Neuron (in vitro differentiated cells): Measurements from ENCODE around the gene OSBPL3.

Experiments used
- H2AFZ ChIP-seq: one replicate; pipeline ENCODE4 v1.6.1; 2013; ENCODE audit warnings: low read depth, mild to moderate bottlenecking, inconsistent platforms, low read length, moderate library complexity
- H3K27me3 ChIP-seq: one replicate; pipeline ENCODE4 v1.6.1; 2013; ENCODE audit warnings: low read length; ENCODE audit not compliant: insufficient read depth
- H3K36me3 ChIP-seq: one replicate; pipeline ENCODE4 v1.6.1; 2013; ENCODE audit warnings: low read length; ENCODE audit not compliant: insufficient read depth
- H3K4me1 ChIP-seq: one replicate; pipeline ENCODE4 v1.6.1; 2013; ENCODE audit warnings: low read length; ENCODE audit not compliant: insufficient read depth
- H3K4me3 ChIP-seq: 2 replicates; pipeline ENCODE4 v1.5.1; 2013; ENCODE audit warnings: mild to moderate bottlenecking, low read length, moderate library complexity
- H3K9me3 ChIP-seq: one replicate; pipeline ENCODE4 v1.6.1; 2013; ENCODE audit warnings: low read length

Gene OSBPL3

DNA sequence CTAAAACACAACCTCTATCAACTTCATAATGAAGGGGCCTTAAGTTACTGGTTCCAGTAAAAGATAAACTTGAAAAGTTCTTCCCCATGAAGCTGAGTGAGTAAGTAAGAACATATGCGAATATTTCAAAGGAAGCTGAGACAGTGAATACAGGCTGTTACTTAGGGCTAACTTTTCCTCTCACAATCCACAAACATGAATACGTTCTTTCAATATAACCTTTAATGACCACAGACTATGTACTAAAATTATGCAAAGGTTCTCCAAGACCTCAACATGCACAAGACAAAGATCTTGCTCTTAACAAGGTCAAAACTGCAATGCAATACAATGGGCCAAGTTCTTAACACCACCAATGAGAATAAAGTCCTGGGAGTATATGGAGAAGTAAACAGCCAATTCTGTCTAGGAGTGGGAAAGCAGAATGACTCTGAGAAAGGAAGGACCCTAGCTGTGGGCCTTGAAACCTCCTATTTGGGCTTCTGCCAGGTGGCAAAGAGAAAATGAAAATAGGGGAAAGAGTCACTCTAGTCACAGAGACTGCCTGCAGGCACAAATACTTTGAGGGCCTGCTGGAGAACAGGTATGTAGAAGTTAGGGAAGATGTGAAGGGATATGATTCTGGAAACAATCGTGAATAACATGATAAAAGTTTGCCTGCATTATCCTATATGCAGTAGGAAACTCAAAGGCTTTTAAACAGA lies 43.7 kb downstream of the OSBPL3 start:
- H3K4me3 ChIP-seq = no peak overlapping the region
- no peaks in the 10 kb centered on the region for H3K9me3 ChIP-seq
- peaks cover 23% of the 10 kb centered on the region for H3K4me1 ChIP-seq
- H3K36me3 ChIP-seq = no peaks in the 10 kb centered on the region
- no peaks in the 10 kb centered on the region for H3K27me3 ChIP-seq
- no peak overlapping the region for H2AFZ ChIP-seq

- Histone ChIP-seq H3K4me3 (peak overlapping the region; percentile 35), H3K4me1 (peaks cover 22% of the 10 kb centered on the region), H3K36me3 (no peaks in the 10 kb centered on the region), H3K27me3 (no peaks in the 10 kb centered on the region), H3K9me3 (peaks cover 2% of the 10 kb centered on the region), H2AFZ (no peak overlapping the region)
Observed at GRCh38 chr7:24933298-24933697, 46.7 kb downstream of the OSBPL3 start.

GRCh38 chr7:24932815-24933214 lies 47.2 kb downstream of the OSBPL3 start:
- Histone ChIP-seq H3K4me1 (peaks cover 22% of the 10 kb centered on the region), H3K4me3 (peak overlapping the region; percentile 35), H3K36me3 (no peaks in the 10 kb centered on the region), H2AFZ (peak overlapping the region; percentile 58), H3K27me3 (no peaks in the 10 kb centered on the region), H3K9me3 (peaks cover 2% of the 10 kb centered on the region)

GRCh38 chr7:24932389-24932788 lies 47.6 kb downstream of the OSBPL3 start:
- H2AFZ ChIP-seq = peak overlapping the region; percentile 58

DNA sequence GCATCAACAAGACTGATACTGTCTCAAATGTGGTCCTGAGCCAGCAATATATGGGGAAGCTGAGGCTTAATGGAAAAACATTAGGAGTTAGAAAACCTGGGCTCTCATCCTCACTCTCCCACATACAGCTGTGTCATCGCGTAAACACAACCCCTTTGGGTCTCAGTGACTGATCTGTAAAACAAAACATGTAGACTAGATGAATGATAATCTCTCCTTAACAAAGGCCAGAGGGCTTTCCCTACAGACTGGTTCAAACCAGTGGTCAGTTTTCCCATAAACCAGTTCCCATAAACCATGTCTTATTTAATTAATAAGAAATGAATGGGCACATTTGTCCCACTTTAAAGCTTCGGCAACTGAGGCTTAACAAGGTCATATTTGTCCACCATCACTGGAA lies 48.1 kb downstream of the OSBPL3 start:
- H2AFZ ChIP-seq = no peak overlapping the region
- no peaks in the 10 kb centered on the region for H3K27me3 ChIP-seq
- H3K4me3 ChIP-seq = no peak overlapping the region
- peaks cover 22% of the 10 kb centered on the region for H3K4me1 ChIP-seq
- H3K36me3 ChIP-seq = no peaks in the 10 kb centered on the region
- H3K9me3 ChIP-seq = peaks cover 2% of the 10 kb centered on the region

More at GRCh38 chr7:24932389-24932788, 47.6 kb downstream of the OSBPL3 start:
- no peaks in the 10 kb centered on the region for H3K27me3 ChIP-seq
- H3K4me1 ChIP-seq = peaks cover 22% of the 10 kb centered on the region
- H3K4me3 ChIP-seq = peak overlapping the region; percentile 35
- H3K36me3 ChIP-seq = no peaks in the 10 kb centered on the region
- H3K9me3 ChIP-seq = peaks cover 2% of the 10 kb centered on the region

DNA sequence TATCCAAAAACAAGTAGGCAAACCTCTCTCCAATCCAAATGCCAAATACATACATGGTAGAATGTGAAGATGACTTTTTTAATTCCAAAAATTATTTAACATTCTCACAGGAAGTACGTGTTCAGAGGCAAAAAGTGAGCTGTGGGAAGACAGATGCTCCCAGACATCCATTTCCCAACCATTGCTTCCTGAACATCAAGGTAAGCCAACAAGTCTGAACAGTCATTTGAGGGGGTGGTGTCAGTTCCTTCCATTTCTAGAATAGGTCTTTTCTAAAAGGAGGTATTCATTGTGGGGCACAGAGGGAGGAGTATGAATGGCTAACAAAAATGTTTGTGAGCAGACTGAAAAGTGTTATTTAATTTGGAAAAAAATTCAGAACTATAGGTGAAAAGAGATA lies 49.1 kb downstream of the OSBPL3 start:
- Histone ChIP-seq H3K36me3 (no peaks in the 10 kb centered on the region), H2AFZ (no peak overlapping the region), H3K4me1 (peaks cover 22% of the 10 kb centered on the region)

DNA sequence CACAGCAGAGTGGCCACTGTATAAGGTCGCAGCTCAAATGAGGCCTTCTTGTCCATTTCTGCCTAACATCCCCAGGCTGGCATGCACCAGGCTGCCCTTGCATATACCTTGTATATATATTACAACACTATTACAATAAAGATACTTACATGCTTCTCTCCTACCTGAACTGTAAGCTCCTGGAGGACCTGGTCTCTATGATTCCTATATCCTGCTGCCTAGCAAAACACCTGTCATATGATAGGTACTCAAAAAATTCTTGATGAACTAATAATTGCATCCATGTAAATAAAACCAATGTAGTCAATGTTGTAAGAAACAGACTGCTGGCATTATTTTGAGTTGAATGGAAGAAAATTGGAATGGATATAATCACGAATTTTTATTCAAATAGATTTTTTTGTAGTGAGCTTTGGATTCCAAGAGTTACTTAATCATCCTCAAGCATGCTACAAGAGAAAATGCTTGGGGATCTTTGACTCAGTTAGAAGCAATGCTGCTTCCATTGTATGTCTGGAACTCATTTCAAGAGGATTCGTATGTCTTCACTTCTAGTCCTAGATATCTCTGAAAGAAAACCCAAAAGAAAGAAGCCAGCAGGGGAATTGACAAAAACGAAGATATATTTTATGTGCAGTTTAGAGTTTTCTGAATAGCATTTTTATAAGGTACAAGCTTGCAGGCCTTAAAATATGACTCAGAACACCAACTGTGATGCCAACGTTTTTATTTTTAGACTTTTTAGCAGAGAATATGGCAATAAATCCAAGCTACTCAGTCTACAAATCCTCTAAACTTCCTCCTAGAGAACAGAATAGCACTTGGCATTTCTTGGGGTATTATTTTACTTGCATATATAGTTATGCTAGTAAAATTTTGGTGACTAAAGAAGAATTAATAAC lies 53.1 kb downstream of the OSBPL3 start:
- Histone ChIP-seq H3K36me3 (no peaks in the 10 kb centered on the region), H3K4me1 (peaks cover 9% of the 10 kb centered on the region), H2AFZ (no peak overlapping the region), H3K9me3 (peaks cover 2% of the 10 kb centered on the region), H3K4me3 (no peak overlapping the region), H3K27me3 (no peaks in the 10 kb centered on the region)

More for the DNA sequence above, 49.1 kb downstream of the OSBPL3 start:
- Histone ChIP-seq H3K4me3 (no peak overlapping the region), H3K9me3 (peaks cover 2% of the 10 kb centered on the region), H3K27me3 (no peaks in the 10 kb centered on the region)

GRCh38 chr7:24924375-24924774 lies 55.6 kb downstream of the OSBPL3 start:
- Histone ChIP-seq H2AFZ (no peak overlapping the region), H3K27me3 (no peaks in the 10 kb centered on the region), H3K4me1 (peaks cover 18% of the 10 kb centered on the region), H3K9me3 (peaks cover 2% of the 10 kb centered on the region), H3K36me3 (no peaks in the 10 kb centered on the region), H3K4me3 (no peak overlapping the region)

DNA sequence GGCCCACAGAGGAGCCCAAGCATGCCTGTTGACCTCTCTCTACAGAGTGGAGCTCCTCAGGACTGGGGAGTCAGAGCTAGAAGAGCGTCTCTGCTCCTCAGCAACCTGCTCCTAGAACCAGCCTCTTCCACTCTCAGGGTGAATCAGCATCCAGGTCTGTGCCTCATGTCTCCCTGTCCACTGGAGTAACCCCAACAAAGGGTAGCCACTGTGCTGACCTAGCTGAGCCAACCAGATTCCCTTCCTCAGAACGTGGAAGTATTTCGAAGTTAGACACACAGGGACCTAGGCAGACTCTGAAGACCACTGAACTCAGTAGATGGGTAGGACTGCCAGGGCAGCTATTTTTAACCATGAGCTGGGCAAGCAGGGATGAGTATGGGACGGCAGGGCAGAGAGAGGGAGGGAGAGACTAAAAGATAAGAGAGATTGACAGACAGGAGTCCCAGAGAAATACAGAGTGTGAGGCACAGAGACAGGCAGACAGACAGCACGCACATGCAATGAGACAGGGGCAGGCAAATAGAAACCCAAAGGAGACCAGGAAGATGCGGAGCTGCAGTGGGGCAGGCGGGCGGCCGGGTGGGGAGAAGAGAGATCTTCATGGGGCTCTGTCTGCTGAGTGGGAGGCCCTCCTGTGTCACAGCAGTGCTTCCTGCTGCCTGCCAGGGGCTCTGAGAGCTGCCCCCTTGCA lies 56.7 kb downstream of the OSBPL3 start:
- no peaks in the 10 kb centered on the region for H3K36me3 ChIP-seq
- no peaks in the 10 kb centered on the region for H3K27me3 ChIP-seq
- no peak overlapping the region for H3K4me3 ChIP-seq
- H2AFZ ChIP-seq = no peak overlapping the region
- H3K9me3 ChIP-seq = no peaks in the 10 kb centered on the region
- peaks cover 18% of the 10 kb centered on the region for H3K4me1 ChIP-seq

DNA sequence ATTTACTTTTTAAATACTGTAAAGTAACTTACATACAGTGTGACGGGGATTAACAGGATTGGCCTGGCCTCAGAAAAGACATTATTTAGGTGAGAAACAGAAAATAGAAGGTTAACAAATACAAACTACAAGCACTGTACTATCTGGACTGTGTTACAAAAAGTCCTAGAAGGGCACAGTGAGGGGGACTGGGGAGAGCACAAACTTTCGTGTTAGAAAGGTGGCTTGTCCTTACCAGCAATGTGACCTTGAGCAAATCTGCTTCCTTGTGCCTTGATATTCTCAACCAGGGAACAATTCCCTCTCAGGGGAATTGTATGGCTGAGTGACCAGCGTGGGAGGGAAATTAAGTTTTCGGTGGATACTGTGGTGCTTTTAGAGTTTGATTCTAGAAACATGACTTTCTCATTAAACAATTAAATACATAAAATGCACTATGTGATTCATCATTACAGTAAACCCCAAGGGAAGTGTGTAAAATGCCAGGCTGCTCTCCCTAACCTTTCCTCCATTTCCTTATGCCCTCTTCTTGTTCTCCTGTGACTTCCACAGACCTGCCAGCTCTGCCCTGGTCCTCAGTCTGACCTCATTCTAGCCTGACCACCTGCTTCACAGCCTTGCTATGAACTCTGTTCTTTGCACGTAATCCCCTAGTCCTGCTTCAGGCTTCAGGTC lies 57.7 kb downstream of the OSBPL3 start:
- Histone ChIP-seq H3K36me3 (no peaks in the 10 kb centered on the region), H3K4me1 (peaks cover 18% of the 10 kb centered on the region), H3K9me3 (no peaks in the 10 kb centered on the region), H2AFZ (no peak overlapping the region), H3K27me3 (no peaks in the 10 kb centered on the region), H3K4me3 (no peak overlapping the region)

GRCh38 chr7:24921362-24921679 lies 58.7 kb downstream of the OSBPL3 start:
- Histone ChIP-seq H3K36me3 (no peaks in the 10 kb centered on the region), H3K4me3 (no peak overlapping the region), H3K27me3 (no peaks in the 10 kb centered on the region), H2AFZ (no peak overlapping the region), H3K4me1 (peaks cover 18% of the 10 kb centered on the region), H3K9me3 (no peaks in the 10 kb centered on the region)

DNA sequence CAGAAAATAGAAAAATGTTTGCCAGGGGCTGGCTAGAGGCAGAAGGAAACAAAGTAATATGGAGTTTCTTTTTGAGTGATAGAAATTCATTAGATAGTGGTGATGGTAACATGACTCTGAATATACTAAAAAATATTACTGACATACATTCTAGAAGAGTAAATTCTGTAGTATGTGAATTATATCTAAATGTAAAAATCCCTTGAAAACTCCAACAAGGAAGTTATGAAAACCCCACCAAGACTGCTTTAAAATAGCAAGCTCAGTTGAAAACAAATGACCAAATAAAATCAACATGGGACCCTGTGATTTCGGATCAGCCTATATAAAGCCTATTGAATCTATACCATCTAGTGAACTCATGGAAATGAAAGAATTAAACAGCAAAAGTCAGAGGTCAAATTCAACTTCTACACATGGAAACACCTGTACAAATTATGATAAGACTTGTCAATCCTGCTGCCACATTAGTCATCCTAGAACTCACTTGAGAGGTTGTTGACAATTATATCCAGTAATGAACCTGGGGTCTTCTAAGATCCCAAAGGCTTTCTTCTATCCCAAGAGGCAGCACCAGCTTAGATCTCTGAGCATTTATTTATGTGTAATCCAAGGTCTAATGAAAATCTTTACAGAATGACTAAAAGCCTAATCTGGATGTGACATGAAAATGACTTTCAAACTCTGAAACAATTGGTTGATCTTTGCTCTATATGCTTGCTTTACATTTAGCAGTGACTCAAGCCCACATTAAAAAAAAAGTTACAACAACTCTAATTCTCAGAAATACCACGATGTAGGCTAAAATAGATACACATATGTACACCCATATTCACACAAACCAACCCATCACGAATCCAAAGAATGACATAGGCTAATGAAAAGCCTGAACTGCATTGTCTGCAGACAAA lies 59.3 kb downstream of the OSBPL3 start:
- H2AFZ ChIP-seq = no peak overlapping the region
- H3K27me3 ChIP-seq = no peaks in the 10 kb centered on the region
- no peak overlapping the region for H3K4me3 ChIP-seq
- H3K36me3 ChIP-seq = no peaks in the 10 kb centered on the region
- no peaks in the 10 kb centered on the region for H3K9me3 ChIP-seq
- peaks cover 18% of the 10 kb centered on the region for H3K4me1 ChIP-seq
